K562 (cell line): ENCODE measurements around the gene DDAH2. TPM values are rescaled to one million over a fixed set of nuclear protein-coding genes. Genes with fewer than 3 reads are reported as not detected.
A peak's percentile ranks its signal among the peaks of the same experiment; 100 is the strongest.

Experiments used
- ATAC-seq: fragments of 200-7000 bp; cut with Tn5 transposase; 3 replicates; pipeline ENCODE4 v1.9.1; 2020; ENCODE audit warnings: moderate library complexity
- BruUV-seq: library from RNA; stranded (reverse); fragments of 400-500 nt; replicated peaks from 2 replicates; lab custom pipeline; 2021; lab: Mats Ljungman, UMichigan
- CTCF ChIA-PET: fragments of 300-600 bp; formaldehyde crosslinking; extraction: SDS; loops from one replicate; lab custom pipeline; 2021; ENCODE audit warnings: low intra/inter-chr PET ratio; lab: Yijun Ruan, JAX
- POLR2A ChIA-PET: fragments of 300-600, 350-650 bp; sonication (Branson Sonifier 250); formaldehyde crosslinking; extraction: SDS; loops from one replicate; lab custom pipeline; 2021; ENCODE audit warnings: antibody characterized with exemption, inconsistent platforms; lab: Yijun Ruan, JAX
- DNase-seq, 4 experiments: peaks; one replicate each; pipeline versions ENCODE4 v3.0.0 to v3.0.0-alpha.2; 2011 to 2018; ENCODE audit warnings: low spot score in 3 of 4, mixed read lengths in 3 of 4; ENCODE audit errors: extremely low read depth in 1 of 4
- FAIRE-seq: peaks from 2 replicates; lab custom pipeline; 2011; peaks lifted over from hg19 to GRCh38; lab: Jason Lieb, UNC
- H2AFZ ChIP-seq: 2 replicates; pipeline ENCODE4 v1.6.0; 2011; ENCODE audit warnings: low read depth, low read length, control low read depth, inconsistent platforms
- H3K27ac ChIP-seq: fragments of 200-600 bp; 3 replicates; pipeline ENCODE4 v1.8.0; 2011; ENCODE audit warnings: low read depth, mild to moderate bottlenecking, control low read depth, inconsistent platforms, low read length, moderate library complexity, mixed read lengths; ENCODE audit errors: extremely low read depth
- H3K27me3 ChIP-seq, 2 experiments: fragments of 300-600 bp in 1 of 2; 2 replicates in 1 of 2; 3 replicates in 1 of 2; pipeline versions ENCODE4 v1.6.0 to v1.8.0; 2011; ENCODE audit warnings: inconsistent platforms in 2 of 2, low read length in 2 of 2, mild to moderate bottlenecking in 1 of 2, mixed read lengths in 1 of 2, moderate library complexity in 1 of 2; ENCODE audit not compliant: control insufficient read depth in 2 of 2, insufficient read depth in 2 of 2
- H3K36me3 ChIP-seq: fragments of 300-600 bp; 3 replicates; pipeline ENCODE4 v1.8.0; 2011; ENCODE audit warnings: mild to moderate bottlenecking, low read length, inconsistent platforms; ENCODE audit not compliant: control insufficient read depth, insufficient read depth
- H3K4me1 ChIP-seq, 2 experiments: fragments of 200-600 bp in 1 of 2; replicated peaks in 1 of 2; 2 replicates in 1 of 2; 3 replicates in 1 of 2; pipeline versions ENCODE4 v1.5.1 to v1.8.0; 2011; ENCODE audit warnings: inconsistent platforms in 2 of 2, low read length in 2 of 2, mild to moderate bottlenecking in 1 of 2, mixed read lengths in 1 of 2, moderate library complexity in 1 of 2; ENCODE audit not compliant: control insufficient read depth in 2 of 2, insufficient read depth in 2 of 2
- H3K4me2 ChIP-seq: 2 replicates; pipeline ENCODE4 v1.6.1; 2011; ENCODE audit warnings: low read length, control low read depth, inconsistent platforms, mixed read lengths; ENCODE audit not compliant: insufficient read depth
- H3K4me3 ChIP-seq: fragments of 200-600 bp; sonication (generic), shearing (Covaris generic); 2 replicates; pipeline ENCODE4 v1.5.1; 2016; ENCODE audit warnings: control low read depth, inconsistent platforms
- H3K79me2 ChIP-seq: fragments of 200-600 bp; 3 replicates; pipeline ENCODE4 v1.8.0; 2011; ENCODE audit warnings: low read length, inconsistent platforms; ENCODE audit not compliant: control insufficient read depth, insufficient read depth
- H3K9ac ChIP-seq, 2 experiments: 2 replicates each; pipeline versions ENCODE4 v1.6.0 to v1.6.1; 2011; ENCODE audit warnings: low read depth in 2 of 2, low read length in 2 of 2, control low read depth in 1 of 2, inconsistent platforms in 1 of 2, mild to moderate bottlenecking in 1 of 2, mixed read lengths in 1 of 2; ENCODE audit not compliant: insufficient read depth in 1 of 2
- H3K9me1 ChIP-seq: one replicate; pipeline ENCODE4 v1.6.0; 2011; ENCODE audit warnings: inconsistent platforms, mild to moderate bottlenecking, low read length, moderate library complexity; ENCODE audit not compliant: control insufficient read depth, insufficient read depth
- H3K9me3 ChIP-seq: replicated peaks from 2 replicates; pipeline ENCODE4 v1.5.1; 2011; ENCODE audit warnings: low read depth, low read length, inconsistent platforms; ENCODE audit not compliant: control insufficient read depth, insufficient read depth
- H4K20me1 ChIP-seq: replicated peaks from 2 replicates; pipeline ENCODE4 v1.6.1; 2011; ENCODE audit warnings: low read length, inconsistent platforms, mixed read lengths; ENCODE audit not compliant: control insufficient read depth, insufficient read depth
- DMBX1 ChIP-seq: fragments of 250-450 bp; sonication (Bioruptor Pico); IDR thresholded peaks from 2 replicates; pipeline ENCODE4 v1.8.0; 2022; ENCODE audit warnings: inconsistent platforms, mild to moderate bottlenecking, moderate library complexity, borderline replicate concordance
- ELK1 ChIP-seq: sonication (generic); formaldehyde crosslinking; IDR thresholded peaks from 2 replicates; pipeline ENCODE4 v1.8.1; 2022; ENCODE audit warnings: missing genetic modification reagents
- GATAD2B ChIP-seq: fragments of 450-650 bp; IDR thresholded peaks from 2 replicates; pipeline ENCODE4 v1.6.1; 2017; ENCODE audit warnings: mild to moderate bottlenecking, borderline replicate concordance
- L3MBTL2 ChIP-seq: fragments of 450-650 bp; IDR thresholded peaks from 2 replicates; pipeline ENCODE4 v1.6.1; 2016; ENCODE audit warnings: mild to moderate bottlenecking, moderate library complexity
- MTA1 ChIP-seq: fragments of 450-650 bp; IDR thresholded peaks from 2 replicates; pipeline ENCODE4 v1.6.1; 2017; ENCODE audit warnings: borderline replicate concordance
- NR2C2 ChIP-seq, 2 experiments: fragments of 200-800 bp in 1 of 2; sonication (Bioruptor generic) in 1 of 2; sonication (generic) in 1 of 2; formaldehyde crosslinking in 1 of 2; IDR thresholded peaks; 2 replicates each; pipeline versions ENCODE4 v1.6.1 to v1.8.0; 2016 to 2022; ENCODE audit warnings: mild to moderate bottlenecking in 1 of 2, missing compliant biosample characterization in 1 of 2, missing genetic modification characterization in 1 of 2, missing genetic modification reagents in 1 of 2
- SMARCA4 ChIP-seq: fragments of 450-650 bp; IDR thresholded peaks from 2 replicates; pipeline ENCODE4 v1.6.1; 2016
- XRCC5 ChIP-seq: fragments of 200-400 bp; formaldehyde crosslinking; IDR thresholded peaks from 2 replicates; pipeline ENCODE4 v1.6.1; 2017; ENCODE audit warnings: low read depth, mild to moderate bottlenecking, low read length
- ZBTB40 ChIP-seq, 2 experiments: fragments of 450-650 bp in 1 of 2; sonication (generic) in 1 of 2; formaldehyde crosslinking in 1 of 2; IDR thresholded peaks; 2 replicates each; pipeline versions ENCODE4 v1.7.1 to v1.9.0; 2016 to 2022; ENCODE audit warnings: inconsistent platforms in 1 of 2, mild to moderate bottlenecking in 1 of 2, missing genetic modification reagents in 1 of 2
- WGBS: fragments of 100-300 bp; shearing (Covaris generic); methylation state at CpG from one replicate; pipeline ENCODE4 v1.1.6; 2016; ENCODE audit warnings: low coverage, mixed read lengths; ENCODE audit not compliant: insufficient coverage; ENCODE audit errors: missing lambda C conversion rate; 5-methylcytosine and 5-hydroxymethylcytosine counted together
- in situ Hi-C: fragments of 300-500 bp; cut with MboI; formaldehyde crosslinking; loops from 4 replicates; pipeline ENCODE4 v1.15.0; 2018; ENCODE audit warnings: inconsistent platforms, mixed read lengths
- intact Hi-C: fragments of 100-400 bp; cut with micrococcal nuclease; formaldehyde crosslinking; loops from 2 replicates; pipeline ENCODE4 v1.14.2; 2022
- polyA plus RNA-seq, 8 experiments: library from polyadenylated mRNA; depleted of rRNA in 4 of 8; stranded (reverse) in 5 of 8; unstranded in 3 of 8; fragments of >200 nt; fragmentation: Nextera tagmentation in 2 of 8; fragmentation: Illumina TruSeq in 1 of 8; extraction: Ambion mirVana in 2 of 8; extraction: Trizol in 1 of 8; gene quantifications; 2 replicates each; pipeline versions ENCODE4 v1.2.1 to v1.2.3, GENCODE V29; 2011 to 2014; ENCODE audit warnings: inconsistent platforms in 1 of 8, missing spikeins in 1 of 8
- total RNA-seq, 7 experiments: library from RNA; depleted of rRNA in 6 of 7; stranded (reverse); fragments of >200 nt in 6 of 7; fragmentation: Illumina TruSeq in 2 of 7; extraction: Trizol in 2 of 7; gene quantifications; 2 replicates each; pipeline versions ENCODE4 v1.2.1 to v1.2.3, GENCODE V29; 2011 to 2021; ENCODE audit warnings: low replicate concordance in 1 of 7

The DDAH2 gene
- total and polyA plus RNA-seq, 9 of the 15 experiments (the other 6 are each of a cell fraction or from before 2014, with no cell fraction given), result 1.8 to 45.4 (median 21.4) TPM

DNA sequence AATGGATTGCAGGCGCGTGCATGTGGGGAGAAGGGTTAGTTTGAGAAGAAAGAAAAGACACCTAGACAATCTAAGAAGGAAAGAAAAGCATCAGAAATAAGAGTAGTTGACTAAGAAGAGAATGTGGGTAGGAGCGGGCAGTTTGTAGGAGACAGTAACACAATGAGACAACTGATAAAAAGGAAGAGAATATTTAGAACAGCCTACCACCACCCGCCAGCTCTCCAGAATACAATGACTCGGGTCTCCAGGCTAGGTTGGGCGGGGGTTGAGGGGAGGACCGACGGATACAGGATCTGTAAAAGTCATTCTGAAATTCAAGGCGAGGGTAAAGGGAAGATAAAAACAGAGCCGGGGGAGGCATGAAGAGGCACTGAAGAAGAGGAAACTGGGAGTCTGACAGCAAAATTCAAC is 26.7 kb downstream of the DDAH2 start:
- Histone ChIP-seq H3K4me2 (peak overlapping the region; percentile 87), H3K4me3 (peak overlapping the region; percentile 68), H3K9ac (peak overlapping the region; percentile 93 to 96), H2AFZ (peak overlapping the region; percentile 91), H3K4me1 (peaks cover 22 to 34% of the 10 kb centered on the region in 2 experiments), H3K36me3 (peaks cover 40% of the 10 kb centered on the region), H4K20me1 (no peaks in the 10 kb centered on the region; the same call in 1 of the 2 replicates), H3K9me3 (no peaks in the 10 kb centered on the region), H3K27ac (peak overlapping the region; percentile 93), H3K27me3 (no peaks in the 10 kb centered on the region), H3K79me2 (peaks cover 53% of the 10 kb centered on the region), H3K9me1 (peaks cover 5% of the 10 kb centered on the region)
- no TSS peak for BruUV-seq
- intact Hi-C loops (loop anchor here (2.0 kb wide), 1 partner anchor 38 kb away; the partner anchor contains the start of gene GPANK1), in situ Hi-C loops (no loop called here)
- WGBS, result under 1% methylated on average over 10 of the region's 10 CpGs
- peak; percentile 15 for FAIRE-seq
- ChIA-PET CTCF (interaction anchor here (1.2 kb wide), 1 partner anchor 12 kb away, joined by 3 read pairs; no protein-coding TSS in a partner anchor), POLR2A (interaction anchor here (0.5 to 9.7 kb wide), 20 partner anchors 10 to 145 kb away, joined by 3 to 158 read pairs (median 8); partner anchors contain the start of genes C6orf47, CSNK2B, GPANK1 and LY6G6C)
- DNase-seq, result peak in 2 of 4 experiments; percentile 79 to 87
- peak; percentile 61 for ATAC-seq
- no peak for TF ChIP-seq GATAD2B
- 0 out of 2 replicates have a peak, but pooled peaks have one; percentile 19 for TF ChIP-seq MTA1
- no peak for TF ChIP-seq DMBX1 (CRISPR knock-in tag)
- no peak; the same call in 1 of the 2 replicates for TF ChIP-seq XRCC5
- TF ChIP-seq NR2C2 (CRISPR knock-in tag; IDR thresholded peaks at IDR 0.05), result 0 out of 2 replicates have a peak, but pooled peaks have one; percentile 1
- TF ChIP-seq NR2C2 (tag; IDR thresholded peaks at IDR 0.05), result no peak
- no peak for TF ChIP-seq L3MBTL2
- peak; percentile 67 for TF ChIP-seq ZBTB40 (IDR thresholded peaks at IDR 0.05)
- TF ChIP-seq ZBTB40 (CRISPR knock-in tag; IDR thresholded peaks at IDR 0.05), result no peak
- TF ChIP-seq SMARCA4, result peak; percentile 82
- no peak for TF ChIP-seq ELK1 (CRISPR knock-in tag)
